Tibial nerve (tissue), 4 donors: ENCODE measurements around the gene KRTAP5-1. TPM values are rescaled to one million over a fixed set of nuclear protein-coding genes. Genes with fewer than 3 reads are reported as not detected.
"Not testable (repeated sequence)": the region's sequence is repeated elsewhere in the genome, so short reads cannot be mapped to it uniquely, and the experiment has no call there.

Experiments used
- DNase-seq, 2 donors: peaks; one replicate each; pipeline ENCODE4 v3.0.0-alpha.2; 2019; ENCODE audit warnings: low spot score in 2 of 2
- H3K27ac ChIP-seq, 4 donors: fragments of 200-600 bp; sonication (generic) in 3 of 4; one replicate each; pipeline ENCODE4 v1.5.1; 2017 to 2019; ENCODE audit warnings: mild to moderate bottlenecking in 1 of 4
- H3K27me3 ChIP-seq, 2 donors: fragments of 200-600 bp; sonication (generic) in 1 of 2; one replicate each; pipeline versions ENCODE4 v1.5.1 to v1.6.0; 2017 to 2019
- H3K36me3 ChIP-seq, 3 donors: fragments of 200-600 bp; sonication (generic); one replicate each; pipeline ENCODE4 v1.5.1; 2018 to 2019
- H3K4me1 ChIP-seq, 4 donors: fragments of 200-600 bp; sonication (generic) in 3 of 4; one replicate each; pipeline ENCODE4 v1.5.1; 2017 to 2019
- H3K4me3 ChIP-seq, 4 donors: fragments of 200-600 bp; sonication (generic) in 3 of 4; one replicate each; pipeline ENCODE4 v1.5.1; 2017 to 2019; ENCODE audit warnings: mild to moderate bottlenecking in 1 of 4, moderate library complexity in 1 of 4
- H3K9me3 ChIP-seq, 4 donors: fragments of 200-600 bp; sonication (generic) in 3 of 4; one replicate each; pipeline ENCODE4 v1.5.1; 2017 to 2019
- CTCF ChIP-seq, 5 experiments: fragments of 200-600 bp in 3 of 5; fragments of 450-650 bp in 2 of 5; sonication (generic) in 3 of 5; IDR thresholded peaks; one replicate each; pipeline ENCODE4 v1.5.1; 2016 to 2019; ENCODE audit warnings: antibody characterized with exemption in 5 of 5, mild to moderate bottlenecking in 3 of 5, moderate library complexity in 2 of 5
- EP300 ChIP-seq, 2 donors: sonication (generic); formaldehyde crosslinking; IDR thresholded peaks; one replicate each; pipeline ENCODE4 v1.6.1; 2017; ENCODE audit warnings: antibody characterized with exemption in 2 of 2, mild to moderate bottlenecking in 1 of 2
- POLR2A ChIP-seq, 2 donors: fragments of 450-650 bp; IDR thresholded peaks; one replicate each; pipeline ENCODE4 v1.6.1; 2017; ENCODE audit warnings: antibody characterized with exemption in 2 of 2, mild to moderate bottlenecking in 2 of 2, moderate library complexity in 2 of 2
- whole genome bisulfite sequencing, 2 donors: methylation state at CpG; one replicate each; pipeline ENCODE4 v1.1.5; 2018; 5-methylcytosine and 5-hydroxymethylcytosine counted together
- total RNA-seq, 4 donors: library from RNA; depleted of rRNA; stranded (reverse); fragments of >200 nt; gene quantifications; one replicate each; pipeline ENCODE4 v1.1.0, GENCODE V29; 2016

The KRTAP5-1 gene
- total RNA-seq, 4 donors from 2014 or later: not detected

GRCh38 chr11:1623716-1624115 is 38.6 kb upstream of the KRTAP5-1 start:
- no peak for DNase-seq
- peaks cover 0 to 13% of the 10 kb centered on the region in 2 donors for H3K27me3 ChIP-seq

GRCh38 chr11:1622086-1622485 is 37.0 kb upstream of the KRTAP5-1 start, which contains the start of gene KRTAP5-4:
Gene KRTAP5-4, minus strand, starts transcription at chr11:1622138. Its CDS starts 45 bp downstream, at chr11:1622093.
- DNase-seq: no peak
- Histone ChIP-seq H3K27me3 (peaks cover 0 to 16% of the 10 kb centered on the region in 2 donors), H3K4me3 (no peak within 1 kb of the TSS), H3K27ac (no peak within 1 kb of the TSS), H3K36me3 (no peaks in the 10 kb centered on the region), H3K9me3 (peaks cover 0 to 4% (median 0%) of the 10 kb centered on the region in 4 donors), H3K4me1 (no peaks in the 10 kb centered on the region)
- no peak for TF ChIP-seq POLR2A (IDR thresholded peaks at IDR 0.05)
- TF ChIP-seq CTCF (IDR thresholded peaks at IDR 0.05): no peak
- 60 to 70% methylated on average over 1 of the region's 1 CpG for WGBS, 2 donors

More at GRCh38 chr11:1623716-1624115, 38.6 kb upstream of the KRTAP5-1 start:
- no peak overlapping the region for H3K27ac ChIP-seq
- H3K4me1 ChIP-seq: no peaks in the 10 kb centered on the region
- 87 to 91% methylated on average over 9 of the region's 9 CpGs for WGBS, 2 donors
- H3K36me3 ChIP-seq: no peaks in the 10 kb centered on the region
- TF ChIP-seq POLR2A (IDR thresholded peaks at IDR 0.05) (no peak), EP300 (IDR thresholded peaks at IDR 0.05) (no peak), CTCF (IDR thresholded peaks at IDR 0.05) (no peak)
- H3K9me3 ChIP-seq: no peaks in the 10 kb centered on the region
- no peak overlapping the region for H3K4me3 ChIP-seq

GRCh38 chr11:1619449-1619848 is 34.4 kb upstream of the KRTAP5-1 start:
- H3K27me3 ChIP-seq: peaks cover 0 to 5% of the 10 kb centered on the region in 2 donors

GRCh38 chr11:1618231-1618630 is 33.1 kb upstream of the KRTAP5-1 start:
- WGBS, 2 donors: 67 to 74% methylated on average over 10 of the region's 10 CpGs
- peaks cover 0 to 5% of the 10 kb centered on the region in 2 donors for H3K27me3 ChIP-seq
- no peak overlapping the region for H3K4me3 ChIP-seq
- TF ChIP-seq CTCF (IDR thresholded peaks at IDR 0.05) (no peak), POLR2A (IDR thresholded peaks at IDR 0.05) (no peak), EP300 (IDR thresholded peaks at IDR 0.05) (no peak)
- no peaks in the 10 kb centered on the region for H3K4me1 ChIP-seq
- H3K9me3 ChIP-seq: peaks cover 0 to 4% (median 0%) of the 10 kb centered on the region in 4 donors
- H3K36me3 ChIP-seq: no peaks in the 10 kb centered on the region
- no peak for DNase-seq
- no peak overlapping the region for H3K27ac ChIP-seq

More at GRCh38 chr11:1619449-1619848, 34.4 kb upstream of the KRTAP5-1 start:
- 33 to 34% methylated on average over 10 of the region's 10 CpGs for WGBS, 2 donors
- no peaks in the 10 kb centered on the region for H3K36me3 ChIP-seq
- DNase-seq: no peak
- peaks cover 0 to 4% (median 0%) of the 10 kb centered on the region in 4 donors for H3K9me3 ChIP-seq
- no peak for TF ChIP-seq CTCF (IDR thresholded peaks at IDR 0.05)
- no peak for TF ChIP-seq EP300 (IDR thresholded peaks at IDR 0.05)
- TF ChIP-seq POLR2A (IDR thresholded peaks at IDR 0.05): no peak
- no peak overlapping the region for H3K27ac ChIP-seq
- no peak overlapping the region for H3K4me3 ChIP-seq
- no peaks in the 10 kb centered on the region for H3K4me1 ChIP-seq

- Histone ChIP-seq H3K27ac (no peak within 1 kb of the TSS), H3K27me3 (peaks cover 0 to 10% of the 10 kb centered on the region in 2 donors), H3K9me3 (no peaks in the 10 kb centered on the region), H3K4me3 (no peak within 1 kb of the TSS), H3K4me1 (no peaks in the 10 kb centered on the region), H3K36me3 (no peaks in the 10 kb centered on the region)
- no peak for DNase-seq
- 60 to 63% methylated on average over 4 of the region's 4 CpGs for WGBS, 2 donors
- no peak for TF ChIP-seq CTCF (IDR thresholded peaks at IDR 0.05)
- no peak for TF ChIP-seq EP300 (IDR thresholded peaks at IDR 0.05)
- TF ChIP-seq POLR2A (IDR thresholded peaks at IDR 0.05): no peak
These were observed 23.3 kb upstream of the KRTAP5-1 start, which contains the start of gene KRTAP5-3 for GRCh38 chr11:1608363-1608762. Gene KRTAP5-3, minus strand, starts transcription at chr11:1608463. Its CDS starts 78 bp downstream, at chr11:1608385.

GRCh38 chr11:1607901-1608300 is 22.8 kb upstream of the KRTAP5-1 start:
- H3K36me3 ChIP-seq, H3K4me3 ChIP-seq, DNase-seq, H3K9me3 ChIP-seq, H3K27me3 ChIP-seq, H3K4me1 ChIP-seq, H3K27ac ChIP-seq: not testable (repeated sequence)
- 52 to 80% methylated on average over 1 to 5 of the region's 5 CpGs for WGBS, 2 donors

- not testable (repeated sequence) for H3K4me1 ChIP-seq, H3K27ac ChIP-seq, H3K27me3 ChIP-seq, H3K9me3 ChIP-seq, DNase-seq, H3K36me3 ChIP-seq, H3K4me3 ChIP-seq
- 28 to 30% methylated on average over 18 of the region's 18 CpGs for WGBS, 2 donors
These were observed 22.2 kb upstream of the KRTAP5-1 start for GRCh38 chr11:1607156-1607845.

GRCh38 chr11:1605923-1606322 is 20.8 kb upstream of the KRTAP5-1 start:
- not testable (repeated sequence) for H3K4me3 ChIP-seq, H3K27me3 ChIP-seq, H3K4me1 ChIP-seq, DNase-seq, H3K27ac ChIP-seq, H3K36me3 ChIP-seq, H3K9me3 ChIP-seq
- 84 to 89% methylated on average over 13 of the region's 13 CpGs for WGBS, 2 donors
